Testis (tissue), 2 donors: ENCODE measurements around the gene GTF2A2.

Experiments used
- CTCF ChIP-seq, 3 experiments: fragments of 450-650 bp in 2 of 3; fragments of 200-600 bp in 1 of 3; sonication (generic) in 1 of 3; IDR thresholded peaks; one replicate each; pipeline ENCODE4 v1.5.1; 2016 to 2019; ENCODE audit warnings: antibody characterized with exemption in 3 of 3, mild to moderate bottlenecking in 2 of 3, moderate library complexity in 1 of 3
- POLR2A ChIP-seq: fragments of 450-650 bp; IDR thresholded peaks from one replicate; pipeline ENCODE4 v1.6.1; 2017; ENCODE audit warnings: antibody characterized with exemption, mild to moderate bottlenecking, moderate library complexity

GRCh38 chr15:59611276-59612260 is 45.7 kb downstream of the GTF2A2 start, which contains the start of gene GCNT3:
- no peak for TF ChIP-seq POLR2A
- no peak for TF ChIP-seq CTCF (IDR thresholded peaks at IDR 0.05)
